Subcutaneous abdominal adipose tissue (tissue), 5 donors: ENCODE data around the gene RSL1D1.
A peak's percentile ranks its signal among the peaks of the same experiment; 100 is the strongest.
"Not testable (repeated sequence)": the region's sequence is repeated elsewhere in the genome, so short reads cannot be mapped to it uniquely, and the experiment has no call there.

ENCODE experiments used
- H3K27ac ChIP-seq: one replicate; pipeline ENCODE4 v1.7.0; 2013; ENCODE audit warnings: low read depth, mild to moderate bottlenecking, inconsistent platforms, low read length, moderate library complexity
- H3K27me3 ChIP-seq, 5 donors: one replicate each; pipeline ENCODE4 v1.7.0; 2013; ENCODE audit warnings: low read length in 5 of 5, inconsistent platforms in 1 of 5; ENCODE audit not compliant: control insufficient read depth in 5 of 5, insufficient read depth in 4 of 5
- H3K36me3 ChIP-seq, 5 donors: one replicate each; pipeline ENCODE4 v1.7.0; 2013; ENCODE audit warnings: low read length in 5 of 5; ENCODE audit not compliant: control insufficient read depth in 5 of 5, insufficient read depth in 5 of 5
- H3K4me1 ChIP-seq, 5 donors: one replicate each; pipeline ENCODE4 v1.7.0; 2013; ENCODE audit warnings: low read length in 5 of 5, mild to moderate bottlenecking in 3 of 5, moderate library complexity in 1 of 5; ENCODE audit not compliant: control insufficient read depth in 5 of 5, insufficient read depth in 5 of 5
- H3K4me3 ChIP-seq, 5 donors: one replicate each; pipeline ENCODE4 v1.7.0; 2013; ENCODE audit warnings: low read length in 5 of 5, low read depth in 1 of 5
- H3K9ac ChIP-seq, 5 donors: one replicate each; pipeline ENCODE4 v1.7.0; 2013; ENCODE audit warnings: low read length in 5 of 5, mild to moderate bottlenecking in 4 of 5, moderate library complexity in 3 of 5
- H3K9me3 ChIP-seq, 5 donors: one replicate each; pipeline ENCODE4 v1.7.0; 2013; ENCODE audit warnings: low read length in 5 of 5; ENCODE audit not compliant: control insufficient read depth in 5 of 5
- donor health status: healthy.
- donor health status: healthy.
- donor health status: healthy.
- donor health status: healthy.
- donor health status: healthy.

RSL1D1 gene

GRCh38 chr16:11833951-11834695, 17.2 kb downstream of the RSL1D1 start:
- Histone ChIP-seq H3K4me3 (no peak overlapping the region), H3K4me1 (peaks cover 0 to 24% (median 16%) of the 10 kb centered on the region in 5 donors), H3K27ac (no peak overlapping the region), H3K9me3 (no peaks in the 10 kb centered on the region), H3K27me3 (no peaks in the 10 kb centered on the region), H3K36me3 (peaks cover 8 to 32% (median 28%) of the 10 kb centered on the region in 5 donors), H3K9ac (no peak overlapping the region)

GRCh38 chr16:11828696-11829095, 22.6 kb downstream of the RSL1D1 start:
- Histone ChIP-seq H3K4me3 (no peak overlapping the region), H3K36me3 (no peaks in the 10 kb centered on the region), H3K9ac (no peak overlapping the region), H3K4me1 (peaks cover 2 to 13% (median 10%) of the 10 kb centered on the region in 5 donors), H3K9me3 (no peaks in the 10 kb centered on the region), H3K27ac (no peak overlapping the region), H3K27me3 (no peaks in the 10 kb centered on the region)

- not testable (repeated sequence) for H3K27me3 ChIP-seq, H3K27ac ChIP-seq, H3K9me3 ChIP-seq, H3K4me3 ChIP-seq, H3K36me3 ChIP-seq, H3K9ac ChIP-seq
- H3K4me1 ChIP-seq, result peaks cover 2 to 13% (median 10%) of the 10 kb centered on the region in 5 donors
Observed at GRCh38 chr16:11825520-11826165, 25.7 kb downstream of the RSL1D1 start.

- H3K9ac ChIP-seq, result no peak overlapping the region
- peak overlapping the region; percentile 18 for H3K27ac ChIP-seq
Observed at GRCh38 chr16:11824362-11824761, 27.0 kb downstream of the RSL1D1 start.

GRCh38 chr16:11823645-11824044, 27.7 kb downstream of the RSL1D1 start:
- H3K27ac ChIP-seq, H3K4me3 ChIP-seq, H3K9me3 ChIP-seq, H3K36me3 ChIP-seq, H3K9ac ChIP-seq, H3K27me3 ChIP-seq: not testable (repeated sequence)
- peaks cover 2 to 13% (median 10%) of the 10 kb centered on the region in 5 donors for H3K4me1 ChIP-seq

More at GRCh38 chr16:11824362-11824761, 27.0 kb downstream of the RSL1D1 start:
- H3K36me3 ChIP-seq, result no peaks in the 10 kb centered on the region
- peak overlapping the region in 1 of 5 donors; percentile 0 for H3K4me3 ChIP-seq
- no peaks in the 10 kb centered on the region for H3K27me3 ChIP-seq
- H3K4me1 ChIP-seq, result peaks cover 2 to 13% (median 10%) of the 10 kb centered on the region in 5 donors
- H3K9me3 ChIP-seq, result no peaks in the 10 kb centered on the region

GRCh38 chr16:11819798-11820197, 31.5 kb downstream of the RSL1D1 start:
- H3K27ac ChIP-seq, result no peak overlapping the region
- no peaks in the 10 kb centered on the region for H3K36me3 ChIP-seq
- H3K9me3 ChIP-seq, result no peaks in the 10 kb centered on the region
- H3K4me1 ChIP-seq, result peaks cover 2 to 9% (median 8%) of the 10 kb centered on the region in 5 donors
- no peaks in the 10 kb centered on the region for H3K27me3 ChIP-seq
- H3K9ac ChIP-seq, result no peak overlapping the region
- H3K4me3 ChIP-seq, result no peak overlapping the region

- not testable (repeated sequence) for H3K4me1 ChIP-seq, H3K27me3 ChIP-seq, H3K9ac ChIP-seq, H3K9me3 ChIP-seq, H3K27ac ChIP-seq, H3K4me3 ChIP-seq, H3K36me3 ChIP-seq
Observed at GRCh38 chr16:11818970-11819369, 32.4 kb downstream of the RSL1D1 start.

- Histone ChIP-seq H3K36me3 (no peaks in the 10 kb centered on the region), H3K27me3 (no peaks in the 10 kb centered on the region), H3K9ac (no peak overlapping the region), H3K4me1 (peaks cover 0 to 2% (median 0%) of the 10 kb centered on the region in 5 donors), H3K27ac (no peak overlapping the region), H3K4me3 (no peak overlapping the region), H3K9me3 (no peaks in the 10 kb centered on the region)
Observed at GRCh38 chr16:11816123-11816522, 35.2 kb downstream of the RSL1D1 start.

- not testable (repeated sequence) for H3K9ac ChIP-seq, H3K27ac ChIP-seq, H3K9me3 ChIP-seq, H3K27me3 ChIP-seq, H3K4me1 ChIP-seq, H3K36me3 ChIP-seq, H3K4me3 ChIP-seq
Observed at GRCh38 chr16:11814800-11815199, 36.5 kb downstream of the RSL1D1 start.

GRCh38 chr16:11806721-11807120, 44.6 kb downstream of the RSL1D1 start:
- Histone ChIP-seq H3K9ac (no peak overlapping the region), H3K27ac (no peak overlapping the region), H3K4me3 (no peak overlapping the region), H3K9me3 (no peaks in the 10 kb centered on the region), H3K36me3 (no peaks in the 10 kb centered on the region), H3K4me1 (no peaks in the 10 kb centered on the region), H3K27me3 (no peaks in the 10 kb centered on the region)
